ENCODE data around the gene ESCO1. TPM values are rescaled to one million over a fixed set of nuclear protein-coding genes. Genes with fewer than 3 reads are reported as not detected.

Gene ESCO1
- total and polyA plus RNA-seq, 2 of the 4 experiments (the other 2 are of a cell fraction) = 3.1 to 4.5 TPM

- no peak overlapping the region for H2BK5ac ChIP-seq (ENCODE audit: low read depth, low read length, poor library complexity, severe bottlenecking)
- H3K79me1 ChIP-seq (ENCODE audit: low read depth in 1 of 2, low read length in 2 of 2) = no peaks in the 10 kb centered on the region
- 67% methylated on average over 1 of the region's 4 CpGs; no CpG with 5 or more reads in 1 of the 2 experiments for WGBS, 2 experiments (ENCODE audit: extremely low coverage in 2 of 2, insufficient read length in 1 of 2)
- no peaks in the 10 kb centered on the region for H3K9me3 ChIP-seq (ENCODE audit: control insufficient read depth, insufficient read depth, low read length)
- no peak overlapping the region for H3K4me3 ChIP-seq (ENCODE audit: insufficient read depth, low read depth, low read length)
- H3K4me2 ChIP-seq (ENCODE audit: low read depth, low read length) = no peak overlapping the region
- CTCF ChIA-PET = no interaction called here
- no peak overlapping the region for H4K8ac ChIP-seq (ENCODE audit: low read depth in 2 of 2, low read length in 2 of 2)
- H4K91ac ChIP-seq (ENCODE audit: insufficient read depth, low read depth, low read length) = no peak overlapping the region
- no peak overlapping the region for H3K27ac ChIP-seq (ENCODE audit: insufficient read depth, low read length)
- in situ Hi-C loops (cut with MboI; ENCODE audit: low sequenced_read_pairs) = loop anchor here (25.0 kb wide), 1 partner anchor 472 kb away; no protein-coding TSS in a partner anchor
- ATAC-seq (ENCODE audit: low read depth) (peak; percentile 51), DNase-seq (peak; percentile 7)
- intact Hi-C loops (cut with micrococcal nuclease) = no loop called here
- no peak overlapping the region for H2BK120ac ChIP-seq (ENCODE audit: low read depth, low read length)
- H2AK5ac ChIP-seq (ENCODE audit: low read depth, low read length) = no peak overlapping the region
- H2BK20ac ChIP-seq (ENCODE audit: low read depth, low read length) = no peak overlapping the region
- TF ChIP-seq FOS (IDR thresholded peaks at IDR 0.05; ENCODE audit: low read depth, low read length) = no peak
- no peak for TF ChIP-seq MAZ (IDR thresholded peaks at IDR 0.05; ENCODE audit: borderline replicate concordance, low read depth, low read length)
- no peak for TF ChIP-seq NFE2L2 (IDR thresholded peaks at IDR 0.05; ENCODE audit: low read depth, low read length)
- no peak for TF ChIP-seq RFX5 (IDR thresholded peaks at IDR 0.05; ENCODE audit: low read depth, low read length)
- TF ChIP-seq RAD21 (IDR thresholded peaks at IDR 0.05; ENCODE audit: low read length) = no peak
- TF ChIP-seq BHLHE40 (IDR thresholded peaks at IDR 0.05; ENCODE audit: low read depth, low read length) = no peak
- no TSS peak for BruUV-seq (replicated peaks)
- no peaks in the 10 kb centered on the region; the same call in 1 of the 2 replicates for H3K27me3 ChIP-seq (ENCODE audit: control insufficient read depth, insufficient read depth, low read length)
- H3K14ac ChIP-seq (replicated peaks; ENCODE audit: low read depth, low read length) = no peak overlapping the region
- no peaks in the 10 kb centered on the region for H3K36me3 ChIP-seq (ENCODE audit: control insufficient read depth, insufficient read depth, low read length)
- H3K23ac ChIP-seq (ENCODE audit: low read depth, low read length) = no peak overlapping the region
- no peak overlapping the region for H3K9ac ChIP-seq (ENCODE audit: low read depth, low read length)
- no peak overlapping the region for H3K4ac ChIP-seq (ENCODE audit: low read depth, low read length)
- POLR2A ChIA-PET (ENCODE audit: unreplicated experiment) = no interaction called here
- H3K9me1 ChIP-seq (ENCODE audit: insufficient read depth, low read length) = no peaks in the 10 kb centered on the region
- H3K18ac ChIP-seq (ENCODE audit: low read depth, low read length) = no peak overlapping the region
- no peak overlapping the region for H4K5ac ChIP-seq (ENCODE audit: low read depth, low read length)
- H2BK15ac ChIP-seq (ENCODE audit: low read depth, low read length) = no peak overlapping the region
- H4K20me1 ChIP-seq (ENCODE audit: insufficient read depth, low read length) = no peaks in the 10 kb centered on the region
- H3K56ac ChIP-seq (ENCODE audit: extremely low read depth, insufficient read depth, low read length) = no peak overlapping the region
- H2AFZ ChIP-seq (replicated peaks; ENCODE audit: low read length, poor library complexity) = no peak overlapping the region
- H2AK9ac ChIP-seq (replicated peaks; ENCODE audit: low read depth, low read length, poor library complexity) = no peak overlapping the region
- dilution Hi-C loops (cut with HindIII; ENCODE audit: low sequenced_read_pairs, unreplicated experiment) = no loop called here
- H3K4me1 ChIP-seq (ENCODE audit: control insufficient read depth, insufficient read depth, low read length) = no peaks in the 10 kb centered on the region
Observed at GRCh38 chr18:21490748-21491147, 109.8 kb downstream of the ESCO1 start.

Data from IMR-90 (cell line).